A673 (cell line): Measurements from ENCODE around the gene NPM3.

Experiments
- CTCF ChIP-seq: fragments of 300-800, 200-600 bp; sonication (generic); conservative IDR thresholded peaks from 2 replicates; pipeline ENCODE4 v1.5.1; 2017; ENCODE audit warnings: low read depth, mild to moderate bottlenecking, antibody characterized with exemption, low read length, moderate library complexity, mixed read lengths
- EZH2 ChIP-seq: fragments of 200-600 bp; sonication (generic); IDR thresholded peaks from 2 replicates; pipeline ENCODE4 v1.6.1; 2017; ENCODE audit warnings: borderline replicate concordance, low read depth, mild to moderate bottlenecking, mixed read lengths, antibody characterized with exemption, low read length; ENCODE audit not compliant: poor library complexity, severe bottlenecking

- TF ChIP-seq CTCF: no peak
- TF ChIP-seq EZH2: no peak
These were observed 45.7 kb upstream of the NPM3 start for GRCh38 chr10:101828766-101829551.
